H9 (cell line): ENCODE data around the gene P2RX2. TPM values are rescaled to one million over a fixed set of nuclear protein-coding genes. Genes with fewer than 3 reads are reported as not detected.

Experiments
- DNase-seq: peaks from one replicate; pipeline ENCODE4 v3.0.0-alpha.2; 2017
- H2AFZ ChIP-seq: one replicate; pipeline ENCODE4 v1.6.1; 2013; ENCODE audit warnings: mild to moderate bottlenecking, low read length, control low read depth, moderate library complexity
- H2AK5ac ChIP-seq: 2 replicates; pipeline ENCODE4 v1.6.1; 2013; ENCODE audit warnings: low read length, control low read depth, mixed read lengths; ENCODE audit not compliant: insufficient read length
- H2BK120ac ChIP-seq: one replicate; pipeline ENCODE4 v1.6.1; 2013; ENCODE audit warnings: low read depth, mild to moderate bottlenecking, low read length, control low read depth, inconsistent platforms; ENCODE audit not compliant: poor library complexity, severe bottlenecking
- H2BK12ac ChIP-seq: 2 replicates; pipeline ENCODE4 v1.6.1; 2013; ENCODE audit warnings: low read length, control low read depth, mixed read lengths, low read depth; ENCODE audit not compliant: insufficient read length
- H2BK15ac ChIP-seq: 2 replicates; pipeline ENCODE4 v1.6.1; 2013; ENCODE audit warnings: low read depth, low read length, control low read depth
- H2BK20ac ChIP-seq: one replicate; pipeline ENCODE4 v1.6.1; 2013; ENCODE audit warnings: low read depth, mild to moderate bottlenecking, low read length, control low read depth, inconsistent platforms; ENCODE audit not compliant: poor library complexity, severe bottlenecking
- H2BK5ac ChIP-seq: 2 replicates; pipeline ENCODE4 v1.6.1; 2013; ENCODE audit warnings: low read length, control low read depth, mixed read lengths; ENCODE audit not compliant: insufficient read length
- H3K14ac ChIP-seq: 2 replicates; pipeline ENCODE4 v1.6.1; 2013; ENCODE audit warnings: low read length, control low read depth; ENCODE audit not compliant: insufficient read depth
- H3K18ac ChIP-seq: 2 replicates; pipeline ENCODE4 v1.6.1; 2013; ENCODE audit warnings: low read depth, mild to moderate bottlenecking, mixed read lengths, low read length, control low read depth; ENCODE audit not compliant: insufficient read length
- H3K23ac ChIP-seq: 2 replicates; pipeline ENCODE4 v1.6.1; 2013; ENCODE audit warnings: low read length, control low read depth, mixed read lengths, low read depth; ENCODE audit not compliant: insufficient read length
- H3K23me2 ChIP-seq: 2 replicates; pipeline ENCODE4 v1.6.1; 2013; ENCODE audit warnings: low read depth, mild to moderate bottlenecking, mixed read lengths, low read length, control low read depth; ENCODE audit not compliant: insufficient read length, poor library complexity, severe bottlenecking
- H3K27ac ChIP-seq: 2 replicates; pipeline ENCODE4 v1.5.1; 2013; ENCODE audit warnings: low read length, control low read depth, mixed read lengths, low read depth; ENCODE audit not compliant: insufficient read length
- H3K27me3 ChIP-seq: 2 replicates; pipeline ENCODE4 v1.6.1; 2013; ENCODE audit warnings: low read length, control low read depth, inconsistent platforms; ENCODE audit not compliant: insufficient read depth
- H3K4ac ChIP-seq: 2 replicates; pipeline ENCODE4 v1.6.1; 2013; ENCODE audit warnings: low read depth, mild to moderate bottlenecking, control low read depth, inconsistent platforms, low read length, moderate library complexity
- H3K4me1 ChIP-seq: 2 replicates; pipeline ENCODE4 v1.6.1; 2013; ENCODE audit warnings: low read length, control low read depth, inconsistent platforms; ENCODE audit not compliant: insufficient read depth
- H3K4me2 ChIP-seq: 2 replicates; pipeline ENCODE4 v1.6.1; 2013; ENCODE audit warnings: low read length, control low read depth, mixed read lengths; ENCODE audit not compliant: insufficient read length, insufficient read depth
- H3K56ac ChIP-seq: 2 replicates; pipeline ENCODE4 v1.6.1; 2013; ENCODE audit warnings: low read depth, mild to moderate bottlenecking, mixed read lengths, low read length, control low read depth; ENCODE audit not compliant: insufficient read length
- H3K79me1 ChIP-seq: 2 replicates; pipeline ENCODE4 v1.6.1; 2013; ENCODE audit warnings: low read depth, mild to moderate bottlenecking, moderate library complexity, low read length, control low read depth, inconsistent platforms; ENCODE audit not compliant: insufficient read depth, poor library complexity, severe bottlenecking
- H3K79me2 ChIP-seq: 2 replicates; pipeline ENCODE4 v1.6.1; 2013; ENCODE audit warnings: low read length, control low read depth, inconsistent platforms; ENCODE audit not compliant: insufficient read depth
- H3K9ac ChIP-seq: 2 replicates; pipeline ENCODE4 v1.6.1; 2013; ENCODE audit warnings: low read length, control low read depth, mixed read lengths; ENCODE audit not compliant: insufficient read length; ENCODE audit errors: extremely low read depth
- H3K9me3 ChIP-seq: one replicate; pipeline ENCODE4 v1.6.1; 2013; ENCODE audit warnings: low read depth, low read length, inconsistent platforms; ENCODE audit not compliant: control insufficient read depth
- H3T11ph ChIP-seq: one replicate; pipeline ENCODE4 v1.6.1; 2013; ENCODE audit warnings: mild to moderate bottlenecking, low read length, control low read depth, inconsistent platforms
- H4K20me1 ChIP-seq: one replicate; pipeline ENCODE4 v1.6.1; 2013; ENCODE audit not compliant: control insufficient read depth, insufficient read length, insufficient read depth
- H4K5ac ChIP-seq: 2 replicates; pipeline ENCODE4 v1.6.1; 2013; ENCODE audit warnings: low read depth, mild to moderate bottlenecking, mixed read lengths, low read length, control low read depth; ENCODE audit not compliant: insufficient read length
- H4K8ac ChIP-seq: replicated peaks from 2 replicates; pipeline ENCODE4 v1.6.1; 2013; ENCODE audit warnings: low read length, control low read depth, mixed read lengths, low read depth; ENCODE audit not compliant: insufficient read length
- H4K91ac ChIP-seq: 2 replicates; pipeline ENCODE4 v1.6.1; 2013; ENCODE audit warnings: low read depth, mild to moderate bottlenecking, moderate library complexity, mixed read lengths, low read length, control low read depth; ENCODE audit not compliant: insufficient read length
- H3K27ac Mint-ChIP-seq, 3 experiments: 2 replicates in 2 of 3; 3 replicates in 1 of 3; pipeline ENCODE4 v1.8.0; 2020 to 2021; ENCODE audit warnings: mixed read lengths in 3 of 3, mild to moderate bottlenecking in 1 of 3, moderate library complexity in 1 of 3
- H3K27me3 Mint-ChIP-seq: 2 replicates; pipeline ENCODE4 v1.8.0; 2021; ENCODE audit warnings: low read depth, mild to moderate bottlenecking, moderate library complexity, mixed read lengths
- H3K36me3 Mint-ChIP-seq, 3 experiments: 2 replicates in 2 of 3; 3 replicates in 1 of 3; pipeline ENCODE4 v1.8.0; 2020 to 2021; ENCODE audit warnings: low read depth in 3 of 3, mixed read lengths in 3 of 3; ENCODE audit not compliant: insufficient read depth in 1 of 3
- H3K4me1 Mint-ChIP-seq, 2 experiments: 2 replicates each; pipeline ENCODE4 v1.8.0; 2020; ENCODE audit warnings: mixed read lengths in 2 of 2
- H3K4me3 Mint-ChIP-seq, 2 experiments: 2 replicates in 1 of 2; 3 replicates in 1 of 2; pipeline ENCODE4 v1.8.0; 2020 to 2021; ENCODE audit warnings: mild to moderate bottlenecking in 2 of 2, mixed read lengths in 2 of 2, moderate library complexity in 1 of 2
- H3K9me3 Mint-ChIP-seq, 2 experiments: 2 replicates in 1 of 2; 3 replicates in 1 of 2; pipeline ENCODE4 v1.8.0; 2020; ENCODE audit warnings: mild to moderate bottlenecking in 2 of 2, mixed read lengths in 2 of 2, moderate library complexity in 1 of 2
- WGBS: extraction: QIAGEN DNeasy Blood & Tissue Kit; methylation state at CpG from one replicate; pipeline ENCODE4 v1.1.7; 2013; ENCODE audit warnings: missing lambda C conversion rate, low lambda C conversion rate, mixed read lengths; ENCODE audit not compliant: insufficient read length; ENCODE audit errors: extremely low coverage; 5-methylcytosine and 5-hydroxymethylcytosine counted together
- total RNA-seq: library from RNA; stranded (reverse); gene quantifications from 2 replicates; pipeline ENCODE4 v1.2.1, GENCODE V29; 2021
- TF ChIP-seq, protein P1 (sequence below): fragments of 200-600 bp; sonication (generic); conservative IDR thresholded peaks from 3 replicates; pipeline ENCODE4 v1.8.0; 2021; ENCODE audit warnings: antibody characterized with exemption, mild to moderate bottlenecking

Gene P2RX2
- total RNA-seq, 1 experiment from 2014 or later = 1.8 TPM

- Histone ChIP-seq H2BK5ac (no peak overlapping the region), H2BK15ac (no peak overlapping the region), H3T11ph (no peak overlapping the region), H2BK12ac (no peak overlapping the region), H3K23me2 (no peaks in the 10 kb centered on the region), H4K5ac (no peak overlapping the region), H3K4me2 (no peak overlapping the region), H2BK120ac (no peak overlapping the region), H3K27ac (no peak overlapping the region), H3K79me2 (no peaks in the 10 kb centered on the region), H4K8ac (no peak overlapping the region), H3K4ac (no peak overlapping the region), H2BK20ac (no peak overlapping the region), H3K56ac (no peak overlapping the region), H3K27me3 (peaks cover 11% of the 10 kb centered on the region; the same call in 1 of the 2 replicates), H4K91ac (no peak overlapping the region), H3K23ac (no peak overlapping the region), H3K14ac (no peak overlapping the region; the same call in 1 of the 2 replicates), H3K4me1 (no peaks in the 10 kb centered on the region), H4K20me1 (no peaks in the 10 kb centered on the region), H2AFZ (no peak overlapping the region), H3K79me1 (no peaks in the 10 kb centered on the region), H3K9ac (no peak overlapping the region), H3K18ac (no peak overlapping the region), H2AK5ac (no peak overlapping the region), H3K9me3 (peaks cover 9% of the 10 kb centered on the region)
- TF ChIP-seq, protein P1, sequence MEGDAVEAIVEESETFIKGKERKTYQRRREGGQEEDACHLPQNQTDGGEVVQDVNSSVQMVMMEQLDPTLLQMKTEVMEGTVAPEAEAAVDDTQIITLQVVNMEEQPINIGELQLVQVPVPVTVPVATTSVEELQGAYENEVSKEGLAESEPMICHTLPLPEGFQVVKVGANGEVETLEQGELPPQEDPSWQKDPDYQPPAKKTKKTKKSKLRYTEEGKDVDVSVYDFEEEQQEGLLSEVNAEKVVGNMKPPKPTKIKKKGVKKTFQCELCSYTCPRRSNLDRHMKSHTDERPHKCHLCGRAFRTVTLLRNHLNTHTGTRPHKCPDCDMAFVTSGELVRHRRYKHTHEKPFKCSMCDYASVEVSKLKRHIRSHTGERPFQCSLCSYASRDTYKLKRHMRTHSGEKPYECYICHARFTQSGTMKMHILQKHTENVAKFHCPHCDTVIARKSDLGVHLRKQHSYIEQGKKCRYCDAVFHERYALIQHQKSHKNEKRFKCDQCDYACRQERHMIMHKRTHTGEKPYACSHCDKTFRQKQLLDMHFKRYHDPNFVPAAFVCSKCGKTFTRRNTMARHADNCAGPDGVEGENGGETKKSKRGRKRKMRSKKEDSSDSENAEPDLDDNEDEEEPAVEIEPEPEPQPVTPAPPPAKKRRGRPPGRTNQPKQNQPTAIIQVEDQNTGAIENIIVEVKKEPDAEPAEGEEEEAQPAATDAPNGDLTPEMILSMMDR = no peak
- Mint-ChIP-seq H3K36me3 (peaks cover 18 to 36% (median 24%) of the 10 kb centered on the region in 3 experiments), H3K4me3 (no peak overlapping the region; a peak in 1 of 5 replicates), H3K27me3 (peaks cover 31% of the 10 kb centered on the region), H3K4me1 (peaks cover 5 to 15% of the 10 kb centered on the region in 2 experiments), H3K27ac (no peak overlapping the region; a peak in 1 of 7 replicates), H3K9me3 (peaks cover 10 to 11% of the 10 kb centered on the region in 2 experiments)
- no CpG with 5 or more reads among the region's 21 CpGs for whole genome bisulfite sequencing
- DNase-seq = no peak
Observed at GRCh38 chr12:132621657-132622435, 3.3 kb downstream of the P2RX2 start.
